K562 (cell line): Measurements from ENCODE around the gene PDLIM4.

Source experiments
- EHMT2 ChIP-seq: fragments of 450-650 bp; IDR thresholded peaks from 2 replicates; pipeline ENCODE4 v1.6.1; 2018; ENCODE audit warnings: antibody characterized with exemption
- ELF1 ChIP-seq: fragments of 200-800 bp; sonication (Bioruptor generic); IDR thresholded peaks from 2 replicates; pipeline ENCODE4 v1.6.1; 2016; ENCODE audit warnings: missing genetic modification characterization, missing compliant biosample characterization
- NONO ChIP-seq, 2 experiments: fragments of 200-400 bp in 1 of 2; fragments of 450-650 bp in 1 of 2; formaldehyde crosslinking in 1 of 2; IDR thresholded peaks; 2 replicates each; pipeline ENCODE4 v1.6.1; 2017; ENCODE audit warnings: low read depth in 2 of 2, mild to moderate bottlenecking in 2 of 2, moderate library complexity in 2 of 2, low read length in 1 of 2
- PCBP2 ChIP-seq: fragments of 200-400 bp; formaldehyde crosslinking; IDR thresholded peaks from 2 replicates; pipeline ENCODE4 v1.6.1; 2018; ENCODE audit warnings: low read length, low read depth, mild to moderate bottlenecking, moderate library complexity; ENCODE audit not compliant: poor library complexity, severe bottlenecking
- POLR2AphosphoS5 ChIP-seq: IDR thresholded peaks from 2 replicates; pipeline ENCODE4 v1.6.1; 2011; ENCODE audit warnings: mild to moderate bottlenecking, low read depth, low read length, moderate library complexity; ENCODE audit not compliant: control insufficient read depth, insufficient read depth
- TCF7L2 ChIP-seq: fragments of 150-350 bp; IDR thresholded peaks from 2 replicates; pipeline ENCODE4 v1.6.1; 2016; ENCODE audit warnings: low read depth, mild to moderate bottlenecking, low read length, moderate library complexity
- TOE1 ChIP-seq, 2 experiments: fragments of 450-650 bp in 1 of 2; sonication (generic) in 1 of 2; formaldehyde crosslinking in 1 of 2; IDR thresholded peaks; 2 replicates each; pipeline versions ENCODE4 v1.7.1 to v1.8.0; 2016 to 2022; ENCODE audit warnings: borderline replicate concordance in 2 of 2, mild to moderate bottlenecking in 2 of 2, antibody characterized with exemption in 1 of 2, inconsistent platforms in 1 of 2, low read depth in 1 of 2, missing genetic modification reagents in 1 of 2, moderate library complexity in 1 of 2
- TRIM28 ChIP-seq: fragments of 450-650 bp; IDR thresholded peaks from 2 replicates; pipeline ENCODE4 v1.6.1; 2017
- ZFP36 ChIP-seq: fragments of 150-350 bp; IDR thresholded peaks from 2 replicates; pipeline ENCODE4 v1.6.1; 2018; ENCODE audit warnings: low read length, low read depth; ENCODE audit not compliant: partially characterized antibody
- ZNF121 ChIP-seq: sonication (generic); formaldehyde crosslinking; conservative IDR thresholded peaks from 2 replicates; pipeline ENCODE4 v1.8.0; 2022; ENCODE audit warnings: missing genetic modification reagents
- TF ChIP-seq, protein P1 (sequence below): fragments of 450-650 bp; formaldehyde crosslinking; IDR thresholded peaks from 2 replicates; pipeline ENCODE4 v1.4.0; 2020; ENCODE audit warnings: mild to moderate bottlenecking, moderate library complexity
- TF ChIP-seq, protein P2 (sequence below), 3 experiments: IDR thresholded peaks in 2 of 3; conservative IDR thresholded peaks in 1 of 3; 2 replicates each; pipeline ENCODE4 v1.5.1; 2011 to 2012; ENCODE audit warnings: low read length in 3 of 3, mild to moderate bottlenecking in 3 of 3, control low read depth in 2 of 3, improper control_type of control experiment in 1 of 3, inconsistent platforms in 1 of 3, low read depth in 1 of 3, mixed read lengths in 1 of 3, moderate library complexity in 1 of 3; ENCODE audit not compliant: insufficient read depth in 2 of 3

DNA sequence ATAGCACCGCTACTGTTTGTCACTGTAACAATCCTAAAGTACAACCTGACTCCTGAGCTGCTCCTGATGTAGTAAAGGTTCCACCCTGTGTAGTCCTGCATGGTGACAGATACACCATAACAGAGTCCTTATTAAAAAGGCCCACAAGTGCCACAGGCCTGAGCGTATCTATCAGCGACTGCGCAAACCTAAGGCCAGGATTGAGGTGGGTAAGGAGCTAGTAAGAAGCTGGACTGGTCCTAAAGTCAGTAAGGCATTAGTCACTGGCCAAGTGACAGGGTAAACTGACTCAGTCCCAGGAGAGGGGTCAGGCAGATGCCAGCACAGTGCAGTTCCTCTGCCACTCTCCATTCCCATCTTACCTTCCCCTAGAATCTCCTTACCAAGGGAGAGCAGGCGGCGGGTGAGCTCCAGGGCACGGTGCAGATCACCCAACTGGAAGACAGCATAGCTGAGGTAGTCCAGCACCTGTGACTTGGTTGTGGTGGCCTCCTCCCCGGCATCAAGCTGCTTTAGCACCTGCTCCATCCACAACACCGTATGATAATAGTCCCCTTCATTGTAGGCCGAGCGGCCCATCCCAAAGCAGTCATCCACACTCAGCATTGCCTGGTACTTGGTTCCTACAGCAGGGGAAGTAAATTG, 47.5 kb upstream of the PDLIM4 start:
- TF ChIP-seq POLR2AphosphoS5 (no peak), ELF1 (tag) (no peak), TRIM28 (no peak), TOE1 (IDR thresholded peaks at IDR 0.05; ENCODE audit: borderline replicate concordance) (no peak), TOE1 (CRISPR knock-in tag; IDR thresholded peaks at IDR 0.05; ENCODE audit: borderline replicate concordance, low read depth) (no peak), ZNF121 (CRISPR knock-in tag) (no peak), PCBP2 (no peak), NONO (IDR thresholded peaks at IDR 0.05; ENCODE audit: low read depth in 2 of 2, low read length in 1 of 2) (no peak), ZFP36 (no peak), TCF7L2 (no peak), EHMT2 (no peak)
- TF ChIP-seq, protein P1, sequence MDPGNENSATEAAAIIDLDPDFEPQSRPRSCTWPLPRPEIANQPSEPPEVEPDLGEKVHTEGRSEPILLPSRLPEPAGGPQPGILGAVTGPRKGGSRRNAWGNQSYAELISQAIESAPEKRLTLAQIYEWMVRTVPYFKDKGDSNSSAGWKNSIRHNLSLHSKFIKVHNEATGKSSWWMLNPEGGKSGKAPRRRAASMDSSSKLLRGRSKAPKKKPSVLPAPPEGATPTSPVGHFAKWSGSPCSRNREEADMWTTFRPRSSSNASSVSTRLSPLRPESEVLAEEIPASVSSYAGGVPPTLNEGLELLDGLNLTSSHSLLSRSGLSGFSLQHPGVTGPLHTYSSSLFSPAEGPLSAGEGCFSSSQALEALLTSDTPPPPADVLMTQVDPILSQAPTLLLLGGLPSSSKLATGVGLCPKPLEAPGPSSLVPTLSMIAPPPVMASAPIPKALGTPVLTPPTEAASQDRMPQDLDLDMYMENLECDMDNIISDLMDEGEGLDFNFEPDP (CRISPR knock-in tag) = no peak
- TF ChIP-seq, protein P2, sequence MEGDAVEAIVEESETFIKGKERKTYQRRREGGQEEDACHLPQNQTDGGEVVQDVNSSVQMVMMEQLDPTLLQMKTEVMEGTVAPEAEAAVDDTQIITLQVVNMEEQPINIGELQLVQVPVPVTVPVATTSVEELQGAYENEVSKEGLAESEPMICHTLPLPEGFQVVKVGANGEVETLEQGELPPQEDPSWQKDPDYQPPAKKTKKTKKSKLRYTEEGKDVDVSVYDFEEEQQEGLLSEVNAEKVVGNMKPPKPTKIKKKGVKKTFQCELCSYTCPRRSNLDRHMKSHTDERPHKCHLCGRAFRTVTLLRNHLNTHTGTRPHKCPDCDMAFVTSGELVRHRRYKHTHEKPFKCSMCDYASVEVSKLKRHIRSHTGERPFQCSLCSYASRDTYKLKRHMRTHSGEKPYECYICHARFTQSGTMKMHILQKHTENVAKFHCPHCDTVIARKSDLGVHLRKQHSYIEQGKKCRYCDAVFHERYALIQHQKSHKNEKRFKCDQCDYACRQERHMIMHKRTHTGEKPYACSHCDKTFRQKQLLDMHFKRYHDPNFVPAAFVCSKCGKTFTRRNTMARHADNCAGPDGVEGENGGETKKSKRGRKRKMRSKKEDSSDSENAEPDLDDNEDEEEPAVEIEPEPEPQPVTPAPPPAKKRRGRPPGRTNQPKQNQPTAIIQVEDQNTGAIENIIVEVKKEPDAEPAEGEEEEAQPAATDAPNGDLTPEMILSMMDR (IDR thresholded peaks at IDR 0.05 in 2 of 3, conservative IDR thresholded peaks at IDR 0.05 in 1 of 3; ENCODE audit: insufficient read depth in 2 of 3, low read depth in 1 of 3, low read length in 3 of 3) = no peak
